Ovary (tissue), 3 donors: ENCODE results near the gene PDE7B.

Experiments used
- CTCF ChIP-seq, 3 donors: fragments of 450-650 bp in 2 of 3; fragments of 200-600 bp in 1 of 3; IDR thresholded peaks; one replicate each; pipeline versions ENCODE4 v1.5.1 to v1.8.0; 2016 to 2022; ENCODE audit warnings: antibody characterized with exemption in 3 of 3, mild to moderate bottlenecking in 1 of 3
- EP300 ChIP-seq: sonication (generic); formaldehyde crosslinking; IDR thresholded peaks from one replicate; pipeline ENCODE4 v1.6.1; 2017; ENCODE audit warnings: antibody characterized with exemption
- POLR2A ChIP-seq: fragments of 450-650 bp; IDR thresholded peaks from one replicate; pipeline ENCODE4 v1.6.1; 2017; ENCODE audit warnings: antibody characterized with exemption, mild to moderate bottlenecking, moderate library complexity
- donor health status: DM: no; HTN: no; CAD: no.

DNA sequence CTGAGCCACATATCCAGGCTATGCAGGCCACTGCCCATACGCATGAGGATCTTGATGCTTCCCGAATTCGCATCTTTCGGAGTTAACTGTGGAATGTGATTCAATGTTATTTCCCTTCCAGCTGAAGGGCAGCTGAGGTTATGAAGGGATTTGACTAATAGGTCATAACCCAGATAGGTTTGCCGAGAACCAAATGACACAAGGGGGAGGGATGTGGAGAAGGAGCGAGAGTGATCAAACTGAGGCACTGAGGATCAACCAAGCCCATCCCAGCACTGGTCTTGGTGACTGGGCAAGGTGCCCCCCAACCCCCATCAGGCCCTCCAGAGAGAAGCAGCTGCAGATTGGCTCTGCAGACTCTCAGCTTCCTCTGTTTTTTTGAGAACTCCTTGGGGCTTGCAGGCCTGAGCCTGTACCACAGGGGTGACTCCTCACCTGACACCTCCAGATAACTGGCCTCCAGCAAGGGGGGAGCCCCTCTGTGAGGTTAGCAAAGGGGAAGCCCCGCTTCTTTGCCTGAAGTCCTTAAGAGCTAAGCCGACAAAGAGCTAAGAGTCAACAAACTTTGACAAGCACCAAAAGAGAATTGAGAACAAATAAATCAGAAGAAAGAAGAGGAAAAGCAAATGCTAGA is 185.9 kb downstream of the PDE7B start:
- no peak for TF ChIP-seq CTCF (IDR thresholded peaks at IDR 0.05)
- no peak for TF ChIP-seq EP300
- TF ChIP-seq POLR2A: no peak
